IPS-NIHi7 (cell line): ENCODE data around the gene MGAT4A.

Source experiments
- DNase-seq: peaks from one replicate; pipeline ENCODE4 v3.0.0; 2012; ENCODE audit warnings: mixed read lengths; ENCODE audit errors: extremely low spot score

MGAT4A gene

GRCh38 chr2:98573426-98573825, 157.5 kb downstream of the MGAT4A start:
- no peak for DNase-seq

- no peak for DNase-seq
Observed at GRCh38 chr2:98572676-98573075, 158.3 kb downstream of the MGAT4A start.

DNA sequence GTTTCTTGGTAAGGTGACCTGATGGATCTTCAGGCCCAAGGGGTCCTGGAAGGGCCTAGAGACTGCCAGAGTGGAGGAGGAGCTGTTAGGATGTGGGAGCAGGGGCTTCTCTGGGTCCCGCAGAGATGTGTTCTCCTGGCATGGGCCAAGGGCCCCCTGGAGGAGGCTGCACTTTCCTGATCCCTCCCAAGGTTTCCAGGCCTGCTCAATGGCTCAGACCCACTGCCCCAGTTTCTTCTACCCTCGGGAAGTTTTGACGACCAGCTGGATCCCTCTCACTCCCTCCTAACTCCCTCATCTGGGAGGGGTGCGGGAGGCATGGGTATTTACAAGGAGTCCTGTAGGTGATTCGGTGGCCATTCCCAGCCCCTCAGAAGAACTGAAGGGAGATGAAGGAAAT, 158.7 kb downstream of the MGAT4A start:
- DNase-seq = no peak

DNA sequence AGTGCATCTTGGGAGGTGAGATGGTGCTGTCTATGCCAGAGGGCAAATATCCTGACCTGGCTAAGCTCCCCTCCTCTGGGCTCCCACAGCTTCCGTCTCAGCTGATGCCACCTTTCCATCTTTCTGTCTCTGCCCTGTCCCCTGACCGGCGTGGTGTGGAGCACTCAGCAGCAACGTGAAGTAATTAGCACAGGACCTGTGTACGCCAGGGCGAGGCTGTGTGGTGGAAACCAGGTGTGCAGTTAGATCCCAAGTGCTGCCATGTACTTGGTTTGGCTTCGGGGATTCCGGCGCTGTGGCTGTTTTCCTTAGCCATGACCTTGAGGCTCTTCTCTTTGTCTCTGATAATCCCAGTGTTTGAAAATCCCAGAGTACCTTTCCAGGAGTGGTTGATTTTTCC, 159.1 kb downstream of the MGAT4A start:
- no peak for DNase-seq

DNA sequence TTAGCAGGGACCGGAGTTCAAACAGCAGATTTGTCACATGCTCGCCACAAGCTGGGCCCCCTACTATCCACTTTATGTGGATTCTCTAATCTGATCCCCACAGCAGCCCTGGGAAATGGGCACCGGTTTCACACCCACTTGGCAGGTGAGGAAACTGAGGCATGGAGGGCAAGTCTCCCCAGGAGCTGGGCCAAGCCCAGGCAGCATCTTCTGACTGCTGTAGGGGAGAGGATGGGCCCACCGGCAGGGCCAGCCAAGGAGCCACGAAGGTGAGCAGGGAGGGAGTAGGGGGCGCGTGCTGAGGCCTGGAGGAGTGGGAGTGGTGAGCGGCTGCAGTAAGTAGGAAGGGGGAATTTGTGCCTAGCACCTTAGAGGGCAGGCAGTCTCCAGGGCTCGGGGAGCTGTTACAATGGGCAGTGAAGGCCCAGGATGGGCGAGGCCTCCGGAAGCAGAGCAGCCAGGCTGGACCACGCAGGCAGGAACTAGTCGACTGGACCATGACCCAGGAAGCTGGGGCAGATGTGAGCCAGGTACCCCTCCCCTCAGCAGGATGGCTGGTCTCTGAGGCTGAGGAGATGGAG, 159.7 kb downstream of the MGAT4A start:
- DNase-seq = no peak

DNA sequence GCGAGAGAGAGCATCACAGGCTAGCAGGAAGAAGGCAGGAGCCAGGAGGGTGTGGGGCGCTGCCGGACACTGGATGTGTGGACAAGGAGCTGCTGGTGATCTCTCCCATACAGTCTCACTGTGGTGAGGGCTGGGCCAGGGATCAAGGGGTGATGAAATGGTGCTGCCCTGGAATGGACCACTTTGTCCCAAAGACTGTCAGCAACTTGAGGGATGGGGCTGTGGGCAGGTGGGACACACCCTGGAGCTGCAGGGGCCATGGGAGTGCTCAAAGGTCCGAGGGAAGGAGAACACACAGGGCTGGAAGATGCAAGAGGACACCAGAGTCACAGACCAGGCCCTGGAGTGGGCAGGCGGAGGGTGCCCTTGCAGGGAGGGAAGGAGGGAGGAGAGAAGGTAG, 160.6 kb downstream of the MGAT4A start:
- no peak for DNase-seq

- no peak for DNase-seq
Observed at GRCh38 chr2:98569915-98570314, 161.0 kb downstream of the MGAT4A start.

GRCh38 chr2:98569197-98569793, 161.6 kb downstream of the MGAT4A start:
- peak; percentile 93 for DNase-seq
